Measurements from ENCODE around the gene ATP5PF.
A peak's percentile ranks its signal among the peaks of the same experiment; 100 is the strongest.

The ATP5PF gene, protein sequence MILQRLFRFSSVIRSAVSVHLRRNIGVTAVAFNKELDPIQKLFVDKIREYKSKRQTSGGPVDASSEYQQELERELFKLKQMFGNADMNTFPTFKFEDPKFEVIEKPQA

DNA sequence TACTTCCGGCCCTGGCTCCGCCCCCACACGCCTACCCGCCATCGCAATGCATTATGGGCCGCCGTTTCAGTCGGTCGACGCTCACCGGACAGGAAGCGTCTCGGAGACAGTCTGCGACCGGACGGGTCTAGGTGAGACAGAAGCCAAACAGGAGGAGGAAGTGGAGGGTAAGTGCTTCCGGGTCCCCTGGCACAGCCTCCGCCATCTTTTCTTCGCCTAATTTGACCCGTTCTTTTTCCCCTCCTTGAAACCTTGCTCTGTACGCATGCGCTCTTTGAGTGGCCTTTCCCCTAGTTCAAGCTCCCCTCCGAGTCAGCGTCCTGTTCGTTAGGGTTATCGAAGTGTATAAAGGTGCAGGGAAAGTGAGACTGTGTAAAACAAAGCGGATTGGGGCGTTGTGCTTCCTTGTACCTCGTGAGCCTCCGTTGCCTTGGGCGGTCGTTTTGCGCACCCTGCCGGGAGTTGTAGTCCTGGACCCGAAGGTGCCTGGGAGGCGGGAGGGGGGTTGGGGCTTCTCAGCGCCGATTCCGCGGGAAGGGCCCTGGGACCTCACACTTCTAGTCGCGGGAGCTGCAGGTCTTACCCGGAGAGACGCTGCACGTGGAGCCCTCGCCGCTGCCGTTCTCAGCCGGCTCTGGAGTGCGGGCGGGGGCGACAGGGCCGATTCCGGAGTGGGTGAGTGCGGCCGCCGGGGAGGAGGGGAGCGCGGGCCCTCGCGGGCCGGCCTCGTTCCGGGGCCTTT lies at the start of gene ATP5PF, which contains the start of gene GABPA:
ATP5PF (minus strand) TSS at position 1 of the 742 bp plus-strand sequence. CDS start 5,110 bp downstream, outside the sequence.
GABPA (plus strand) TSS at position 69 of the 742 bp plus-strand sequence. CDS start 6,627 bp downstream, outside the sequence.
- POLR2A ChIA-PET, result interaction anchor here (0.5 to 2.1 kb wide), 8 partner anchors 9 to 157 kb away, joined by 3 to 18 read pairs (median 3); partner anchors contain the start of genes JAM2 and MRPL39
- peaks cover 12% of the 10 kb centered on the region for H3K4me1 ChIP-seq (ENCODE audit: control insufficient read depth, insufficient read depth, low read length)
- H3K9me3 ChIP-seq (ENCODE audit: control insufficient read depth, insufficient read depth, low read depth, low read length), result no peaks in the 10 kb centered on the region
- peak within 1 kb of the TSS; percentile 89 for H3K4me3 ChIP-seq (ENCODE audit: low read depth, low read length)
- H3K36me3 ChIP-seq (ENCODE audit: control insufficient read depth in 2 of 2, insufficient read depth in 1 of 2, low read length in 2 of 2), result peaks cover 14 to 22% of the 10 kb centered on the region in 2 experiments; a peak in 2 of 3 replicates
- peak within 1 kb of the TSS; percentile 99 for H3K27ac ChIP-seq (ENCODE audit: extremely low read depth, low read depth, low read length)
- CTCF ChIA-PET, result interaction anchor here (0.6 to 1.4 kb wide), 5 partner anchors 13 to 998 kb away, joined by 3 to 6 read pairs (median 3); no protein-coding TSS in a partner anchor
- TF ChIP-seq ZNF404 (tag by site-specific recombination; IDR thresholded peaks at IDR 0.05) (no peak), ZNF169 (tag by site-specific recombination; IDR thresholded peaks at IDR 0.05) (no peak), ZNF155 (tag by site-specific recombination; IDR thresholded peaks at IDR 0.05) (no peak), ZNF2 (tag by site-specific recombination; IDR thresholded peaks at IDR 0.05) (0 out of 2 replicates have a peak, but pooled peaks have one; percentile 61), ZNF211 (tag by site-specific recombination; IDR thresholded peaks at IDR 0.05; ENCODE audit: low read depth) (no peak), ZEB2 (tag by site-specific recombination; IDR thresholded peaks at IDR 0.05) (peak; percentile 97), MYNN (tag by site-specific recombination; IDR thresholded peaks at IDR 0.05; ENCODE audit: borderline replicate concordance) (no peak), ZNF768 (tag by site-specific recombination; IDR thresholded peaks at IDR 0.05) (no peak), KLF17 (tag by site-specific recombination; IDR thresholded peaks at IDR 0.05) (peak; percentile 25; the same call in 1 of the 2 replicates), ZNF529 (tag by site-specific recombination; IDR thresholded peaks at IDR 0.05; ENCODE audit: insufficient replicate concordance) (no peak), REPIN1 (tag by site-specific recombination; IDR thresholded peaks at IDR 0.05; ENCODE audit: low read depth) (no peak), ZNF202 (tag by site-specific recombination; IDR thresholded peaks at IDR 0.05; ENCODE audit: borderline replicate concordance) (no peak), KLF7 (tag by site-specific recombination; IDR thresholded peaks at IDR 0.05; ENCODE audit: borderline replicate concordance) (no peak), ZNF311 (tag by site-specific recombination; IDR thresholded peaks at IDR 0.05; ENCODE audit: borderline replicate concordance) (no peak), ZNF223 (tag by site-specific recombination; IDR thresholded peaks at IDR 0.05) (no peak), ZNF639 (tag by site-specific recombination; IDR thresholded peaks at IDR 0.05) (peak; percentile 96), ZNF830 (tag by site-specific recombination; IDR thresholded peaks at IDR 0.05; ENCODE audit: low read depth) (no peak), BCL11A (tag by site-specific recombination; IDR thresholded peaks at IDR 0.05; ENCODE audit: low read depth) (no peak), MZF1 (tag by site-specific recombination; IDR thresholded peaks at IDR 0.05; ENCODE audit: borderline replicate concordance) (no peak)
- TF ChIP-seq, protein P1, sequence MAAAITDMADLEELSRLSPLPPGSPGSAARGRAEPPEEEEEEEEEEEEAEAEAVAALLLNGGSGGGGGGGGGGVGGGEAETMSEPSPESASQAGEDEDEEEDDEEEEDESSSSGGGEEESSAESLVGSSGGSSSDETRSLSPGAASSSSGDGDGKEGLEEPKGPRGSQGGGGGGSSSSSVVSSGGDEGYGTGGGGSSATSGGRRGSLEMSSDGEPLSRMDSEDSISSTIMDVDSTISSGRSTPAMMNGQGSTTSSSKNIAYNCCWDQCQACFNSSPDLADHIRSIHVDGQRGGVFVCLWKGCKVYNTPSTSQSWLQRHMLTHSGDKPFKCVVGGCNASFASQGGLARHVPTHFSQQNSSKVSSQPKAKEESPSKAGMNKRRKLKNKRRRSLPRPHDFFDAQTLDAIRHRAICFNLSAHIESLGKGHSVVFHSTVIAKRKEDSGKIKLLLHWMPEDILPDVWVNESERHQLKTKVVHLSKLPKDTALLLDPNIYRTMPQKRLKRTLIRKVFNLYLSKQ (tag by site-specific recombination; IDR thresholded peaks at IDR 0.05; ENCODE audit: borderline replicate concordance), result no peak
- TF ChIP-seq, protein P2, sequence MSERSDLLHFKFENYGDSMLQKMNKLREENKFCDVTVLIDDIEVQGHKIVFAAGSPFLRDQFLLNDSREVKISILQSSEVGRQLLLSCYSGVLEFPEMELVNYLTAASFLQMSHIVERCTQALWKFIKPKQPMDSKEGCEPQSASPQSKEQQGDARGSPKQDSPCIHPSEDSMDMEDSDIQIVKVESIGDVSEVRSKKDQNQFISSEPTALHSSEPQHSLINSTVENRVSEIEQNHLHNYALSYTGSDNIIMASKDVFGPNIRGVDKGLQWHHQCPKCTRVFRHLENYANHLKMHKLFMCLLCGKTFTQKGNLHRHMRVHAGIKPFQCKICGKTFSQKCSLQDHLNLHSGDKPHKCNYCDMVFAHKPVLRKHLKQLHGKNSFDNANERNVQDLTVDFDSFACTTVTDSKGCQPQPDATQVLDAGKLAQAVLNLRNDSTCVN (tag by site-specific recombination; optimal IDR thresholded peaks at IDR 0.05), result peak; percentile 58
- TF ChIP-seq, protein P3, sequence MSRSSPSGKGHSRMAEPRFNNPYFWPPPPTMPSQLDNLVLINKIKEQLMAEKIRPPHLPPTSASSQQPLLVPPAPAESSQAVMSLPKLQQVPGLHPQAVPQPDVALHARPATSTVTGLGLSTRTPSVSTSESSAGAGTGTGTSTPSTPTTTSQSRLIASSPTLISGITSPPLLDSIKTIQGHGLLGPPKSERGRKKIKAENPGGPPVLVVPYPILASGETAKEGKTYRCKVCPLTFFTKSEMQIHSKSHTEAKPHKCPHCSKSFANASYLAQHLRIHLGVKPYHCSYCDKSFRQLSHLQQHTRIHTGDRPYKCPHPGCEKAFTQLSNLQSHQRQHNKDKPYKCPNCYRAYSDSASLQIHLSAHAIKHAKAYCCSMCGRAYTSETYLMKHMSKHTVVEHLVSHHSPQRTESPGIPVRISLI (tag by site-specific recombination; IDR thresholded peaks at IDR 0.05), result no peak
- TF ChIP-seq, protein P4, sequence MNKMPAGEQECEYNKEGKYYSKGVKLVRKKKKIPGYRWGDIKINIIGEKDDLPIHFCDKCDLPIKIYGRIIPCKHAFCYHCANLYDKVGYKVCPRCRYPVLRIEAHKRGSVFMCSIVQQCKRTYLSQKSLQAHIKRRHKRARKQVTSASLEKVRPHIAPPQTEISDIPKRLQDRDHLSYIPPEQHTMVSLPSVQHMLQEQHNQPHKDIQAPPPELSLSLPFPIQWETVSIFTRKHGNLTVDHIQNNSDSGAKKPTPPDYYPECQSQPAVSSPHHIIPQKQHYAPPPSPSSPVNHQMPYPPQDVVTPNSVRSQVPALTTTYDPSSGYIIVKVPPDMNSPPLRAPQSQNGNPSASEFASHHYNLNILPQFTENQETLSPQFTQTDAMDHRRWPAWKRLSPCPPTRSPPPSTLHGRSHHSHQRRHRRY (tag by site-specific recombination; IDR thresholded peaks at IDR 0.05), result no peak
- TF ChIP-seq, protein P5, sequence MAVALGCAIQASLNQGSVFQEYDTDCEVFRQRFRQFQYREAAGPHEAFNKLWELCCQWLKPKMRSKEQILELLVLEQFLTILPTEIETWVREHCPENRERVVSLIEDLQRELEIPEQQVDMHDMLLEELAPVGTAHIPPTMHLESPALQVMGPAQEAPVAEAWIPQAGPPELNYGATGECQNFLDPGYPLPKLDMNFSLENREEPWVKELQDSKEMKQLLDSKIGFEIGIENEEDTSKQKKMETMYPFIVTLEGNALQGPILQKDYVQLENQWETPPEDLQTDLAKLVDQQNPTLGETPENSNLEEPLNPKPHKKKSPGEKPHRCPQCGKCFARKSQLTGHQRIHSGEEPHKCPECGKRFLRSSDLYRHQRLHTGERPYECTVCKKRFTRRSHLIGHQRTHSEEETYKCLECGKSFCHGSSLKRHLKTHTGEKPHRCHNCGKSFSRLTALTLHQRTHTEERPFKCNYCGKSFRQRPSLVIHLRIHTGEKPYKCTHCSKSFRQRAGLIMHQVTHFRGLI (tag by site-specific recombination; IDR thresholded peaks at IDR 0.05), result peak; percentile 18; the same call in 1 of the 2 replicates
